ENCODE data around the gene DAAM1.

The DAAM1 gene

DNA sequence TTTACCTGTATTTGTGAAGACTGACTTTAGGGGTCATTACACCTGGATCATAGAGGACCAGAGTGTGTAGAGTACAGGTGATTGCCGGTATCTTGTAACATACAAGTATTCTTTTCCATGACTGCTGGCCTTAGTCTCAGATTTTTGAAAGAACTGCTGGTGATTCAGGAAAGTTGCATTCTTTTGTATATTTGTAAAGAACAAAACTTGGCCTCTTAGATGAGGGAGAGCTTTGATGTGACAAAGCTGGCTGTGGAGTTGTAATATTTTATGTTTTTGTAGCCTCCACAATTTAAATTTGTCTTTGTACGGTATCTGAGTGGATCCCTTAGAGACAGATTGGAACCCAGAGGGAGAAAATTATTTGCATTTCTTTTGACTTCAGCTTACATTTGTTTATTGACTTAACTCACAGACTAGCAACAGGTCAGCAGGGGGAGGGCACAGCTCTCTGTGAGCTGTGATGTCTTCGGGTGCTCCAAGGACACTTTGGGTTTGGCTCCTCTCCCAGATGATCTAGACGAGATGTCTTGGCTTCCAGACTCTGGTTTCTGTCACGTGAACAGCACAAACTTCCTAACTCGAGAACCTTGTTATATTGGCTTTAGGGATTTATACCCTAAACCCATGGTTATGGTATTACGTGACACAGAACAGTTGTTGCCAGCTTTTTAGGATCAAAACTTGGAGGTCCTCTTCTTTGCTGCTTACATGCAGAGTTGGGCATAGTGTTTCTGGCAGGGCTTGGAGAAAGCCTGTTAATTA lies 65.9 kb downstream of the DAAM1 start:
- no peaks in the 10 kb centered on the region for H3K36me3 ChIP-seq
- H3K4me1 ChIP-seq (ENCODE audit: control insufficient read depth in 1 of 2, insufficient read depth in 1 of 2, low read depth in 1 of 2, low read length in 1 of 2), result peaks cover 15 to 20% of the 10 kb centered on the region in 2 experiments
- no peaks in the 10 kb centered on the region for H3K27me3 ChIP-seq
- H3K4me3 ChIP-seq (ENCODE audit: low read depth in 1 of 2, low read length in 1 of 2), result no peak overlapping the region
- H3K27ac ChIP-seq, result no peak overlapping the region
- TF ChIP-seq, protein P1, sequence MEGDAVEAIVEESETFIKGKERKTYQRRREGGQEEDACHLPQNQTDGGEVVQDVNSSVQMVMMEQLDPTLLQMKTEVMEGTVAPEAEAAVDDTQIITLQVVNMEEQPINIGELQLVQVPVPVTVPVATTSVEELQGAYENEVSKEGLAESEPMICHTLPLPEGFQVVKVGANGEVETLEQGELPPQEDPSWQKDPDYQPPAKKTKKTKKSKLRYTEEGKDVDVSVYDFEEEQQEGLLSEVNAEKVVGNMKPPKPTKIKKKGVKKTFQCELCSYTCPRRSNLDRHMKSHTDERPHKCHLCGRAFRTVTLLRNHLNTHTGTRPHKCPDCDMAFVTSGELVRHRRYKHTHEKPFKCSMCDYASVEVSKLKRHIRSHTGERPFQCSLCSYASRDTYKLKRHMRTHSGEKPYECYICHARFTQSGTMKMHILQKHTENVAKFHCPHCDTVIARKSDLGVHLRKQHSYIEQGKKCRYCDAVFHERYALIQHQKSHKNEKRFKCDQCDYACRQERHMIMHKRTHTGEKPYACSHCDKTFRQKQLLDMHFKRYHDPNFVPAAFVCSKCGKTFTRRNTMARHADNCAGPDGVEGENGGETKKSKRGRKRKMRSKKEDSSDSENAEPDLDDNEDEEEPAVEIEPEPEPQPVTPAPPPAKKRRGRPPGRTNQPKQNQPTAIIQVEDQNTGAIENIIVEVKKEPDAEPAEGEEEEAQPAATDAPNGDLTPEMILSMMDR (IDR thresholded peaks at IDR 0.05), result no peak
- no peaks in the 10 kb centered on the region for H3K9me3 ChIP-seq

DNA sequence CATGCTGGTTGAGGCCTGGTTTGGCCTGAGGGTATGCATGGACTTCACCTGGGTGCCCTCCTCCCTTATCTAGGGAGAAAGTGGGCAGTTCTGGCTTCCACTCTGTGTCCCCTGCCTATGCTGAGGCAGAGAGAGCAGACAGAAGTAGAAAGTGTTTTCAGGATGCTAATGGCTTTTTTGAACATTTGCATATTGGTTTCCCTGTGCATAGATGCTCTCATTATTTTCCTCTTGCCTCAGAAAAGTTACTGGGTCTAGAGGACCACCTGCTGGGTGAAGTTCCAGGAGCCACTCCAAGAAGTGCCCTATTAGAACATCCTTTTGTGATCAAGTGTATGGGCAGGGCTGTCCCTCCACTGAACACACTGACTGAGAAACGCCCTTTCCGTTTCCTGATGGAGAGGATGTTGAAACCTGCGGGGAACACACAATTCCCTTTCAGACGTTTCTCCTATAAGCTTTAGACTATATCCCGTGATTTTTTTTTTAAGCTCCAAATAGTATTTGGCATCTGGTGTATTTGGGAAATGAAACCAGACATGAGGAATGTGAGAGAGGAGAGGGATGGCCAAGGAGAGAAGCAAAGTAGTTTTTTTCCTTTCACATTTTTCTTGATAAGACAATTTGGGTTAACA lies 66.6 kb downstream of the DAAM1 start:
- H3K27ac ChIP-seq, result no peak overlapping the region
- no peaks in the 10 kb centered on the region for H3K27me3 ChIP-seq
- H3K9me3 ChIP-seq, result no peaks in the 10 kb centered on the region
- H3K4me1 ChIP-seq (ENCODE audit: control insufficient read depth in 1 of 2, insufficient read depth in 1 of 2, low read depth in 1 of 2, low read length in 1 of 2), result peaks cover 16 to 20% of the 10 kb centered on the region in 2 experiments
- no peaks in the 10 kb centered on the region for H3K36me3 ChIP-seq
- no peak overlapping the region for H3K4me3 ChIP-seq (ENCODE audit: low read depth in 1 of 2, low read length in 1 of 2)
- TF ChIP-seq, protein P1 (IDR thresholded peaks at IDR 0.05), result no peak

DNA sequence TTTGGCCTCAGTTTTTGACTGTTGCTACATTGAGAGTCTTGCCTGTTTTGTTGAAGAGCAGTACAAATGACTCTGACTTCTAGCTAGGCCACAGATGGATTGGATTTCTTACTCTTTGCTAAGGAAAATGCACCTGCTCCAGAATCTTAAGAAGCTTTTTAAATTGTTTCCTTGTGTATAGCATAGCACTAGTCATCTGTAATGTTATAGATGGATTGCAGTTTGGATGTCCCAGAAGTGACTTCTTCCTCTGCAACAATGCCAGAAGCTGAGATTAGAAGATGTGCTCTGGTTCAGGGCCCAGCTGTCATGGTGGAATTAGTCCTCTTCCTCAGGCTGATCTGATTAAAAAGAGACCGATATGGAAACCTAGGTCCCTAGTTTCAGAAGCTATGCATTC lies 67.9 kb downstream of the DAAM1 start:
- Histone ChIP-seq H3K4me1 (ENCODE audit: control insufficient read depth in 1 of 2, insufficient read depth in 1 of 2, low read depth in 1 of 2, low read length in 1 of 2) (peaks cover 16 to 20% of the 10 kb centered on the region in 2 experiments), H3K9me3 (no peaks in the 10 kb centered on the region), H3K4me3 (ENCODE audit: low read depth in 1 of 2, low read length in 1 of 2) (no peak overlapping the region), H3K36me3 (no peaks in the 10 kb centered on the region), H3K27me3 (no peaks in the 10 kb centered on the region), H3K27ac (no peak overlapping the region)
- TF ChIP-seq, protein P1 (IDR thresholded peaks at IDR 0.05), result no peak

- H3K9me3 ChIP-seq, result no peaks in the 10 kb centered on the region
- peaks cover 0 to 3% of the 10 kb centered on the region in 2 experiments for H3K4me1 ChIP-seq (ENCODE audit: control insufficient read depth in 1 of 2, insufficient read depth in 1 of 2, low read depth in 1 of 2, low read length in 1 of 2)
- no peak overlapping the region for H3K27ac ChIP-seq
- H3K36me3 ChIP-seq, result no peaks in the 10 kb centered on the region
- TF ChIP-seq, protein P1 (IDR thresholded peaks at IDR 0.05), result no peak
- H3K4me3 ChIP-seq (ENCODE audit: low read depth in 1 of 2, low read length in 1 of 2), result no peak overlapping the region
- no peaks in the 10 kb centered on the region for H3K27me3 ChIP-seq
These were observed 72.9 kb downstream of the DAAM1 start for GRCh38 chr14:59261334-59261733.

- Histone ChIP-seq H3K4me3 (ENCODE audit: low read depth in 1 of 2, low read length in 1 of 2) (no peak overlapping the region), H3K27ac (no peak overlapping the region), H3K27me3 (no peaks in the 10 kb centered on the region), H3K36me3 (no peaks in the 10 kb centered on the region), H3K4me1 (ENCODE audit: control insufficient read depth in 1 of 2, insufficient read depth in 1 of 2, low read depth in 1 of 2, low read length in 1 of 2) (peaks cover 0 to 3% of the 10 kb centered on the region in 2 experiments), H3K9me3 (no peaks in the 10 kb centered on the region)
- TF ChIP-seq, protein P1 (IDR thresholded peaks at IDR 0.05), result no peak
These were observed 74.4 kb downstream of the DAAM1 start for GRCh38 chr14:59262717-59263454.

Data from neutrophil (primary cell).